NOMO-1 (cell line): ENCODE results near the gene CARM1.

ENCODE experiments used
- DNase-seq, 2 experiments: peaks; one replicate each; lab custom pipeline; 2025; ENCODE audit not compliant: unreplicated experiment in 2 of 2; lab: John Stamatoyannopoulos, UW

CARM1 gene

GRCh38 chr19:10898633-10899032, 27.3 kb downstream of the CARM1 start:
- DNase-seq: no peak

DNA sequence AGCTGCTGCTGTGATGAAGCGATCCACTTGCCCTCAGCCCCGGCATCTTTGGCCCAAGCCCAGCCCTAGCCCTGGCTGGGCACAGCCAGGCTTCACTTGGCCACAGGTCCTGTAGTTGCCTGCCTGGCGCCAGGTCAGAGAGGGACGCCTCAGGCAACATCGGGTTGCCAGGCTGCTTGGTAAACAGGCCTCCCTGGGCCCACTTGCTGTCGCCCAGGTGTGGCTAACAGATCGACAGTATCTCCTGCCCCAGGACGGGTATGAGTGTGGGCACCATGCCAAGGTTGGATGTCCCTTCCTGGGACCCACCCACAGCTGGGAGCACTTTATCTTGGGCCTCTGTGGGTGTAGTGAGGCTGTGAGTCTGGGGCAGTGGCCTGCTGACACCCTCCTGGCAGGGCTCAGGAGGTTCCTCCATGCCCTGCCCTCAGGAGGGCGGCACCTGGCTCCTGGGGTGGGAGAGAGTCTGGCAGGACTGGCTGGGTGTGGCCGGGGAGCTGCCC, 27.8 kb downstream of the CARM1 start:
- DNase-seq: no peak

DNA sequence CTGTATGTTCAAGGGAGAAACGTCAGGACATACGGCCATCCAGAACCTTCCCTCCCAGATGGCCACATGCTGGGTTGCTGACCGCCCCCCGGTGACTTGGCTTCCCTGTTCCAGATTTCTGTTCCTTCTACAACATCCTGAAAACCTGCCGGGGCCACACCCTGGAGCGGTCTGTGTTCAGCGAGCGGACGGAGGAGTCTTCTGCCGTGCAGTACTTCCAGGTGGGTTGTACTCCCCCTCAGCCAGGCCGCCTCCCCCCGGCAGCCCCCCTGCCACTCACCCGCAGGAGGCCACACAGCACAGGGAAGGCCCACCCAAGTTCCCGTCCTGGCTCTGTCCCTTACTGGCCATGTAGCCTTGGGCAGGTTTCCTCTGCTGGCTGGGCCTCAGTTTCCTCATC, 36.6 kb downstream of the CARM1 start:
- DNase-seq: no peak

DNA sequence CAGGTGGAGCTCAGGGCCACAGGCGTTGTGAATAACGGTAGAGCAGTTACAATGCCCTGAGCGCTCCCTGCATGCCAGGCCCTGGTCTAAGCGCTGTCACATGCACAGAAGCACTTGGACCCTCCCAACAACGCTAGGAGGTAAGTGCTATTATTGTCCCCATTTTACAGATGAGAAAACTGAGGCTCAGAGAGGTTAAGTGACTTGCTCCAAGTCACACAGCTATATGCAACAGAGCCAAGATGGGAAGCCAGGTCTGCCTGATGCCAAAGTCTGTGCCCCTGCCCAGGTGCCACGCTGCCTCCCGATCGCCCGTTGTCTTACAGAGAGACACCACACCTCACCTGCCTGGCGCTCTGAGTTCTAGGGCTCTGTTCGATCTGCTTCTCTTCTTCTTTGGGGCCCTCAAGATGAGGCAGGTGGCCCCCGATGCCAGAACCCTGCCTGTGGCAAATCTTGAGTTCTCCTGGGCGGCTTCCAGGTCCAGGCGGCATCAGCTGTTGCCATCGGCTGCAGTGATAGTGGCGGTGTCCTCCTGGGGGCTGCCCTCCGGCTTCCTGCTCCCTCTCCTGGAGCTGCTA, 37.1 kb downstream of the CARM1 start:
- DNase-seq: no peak

DNA sequence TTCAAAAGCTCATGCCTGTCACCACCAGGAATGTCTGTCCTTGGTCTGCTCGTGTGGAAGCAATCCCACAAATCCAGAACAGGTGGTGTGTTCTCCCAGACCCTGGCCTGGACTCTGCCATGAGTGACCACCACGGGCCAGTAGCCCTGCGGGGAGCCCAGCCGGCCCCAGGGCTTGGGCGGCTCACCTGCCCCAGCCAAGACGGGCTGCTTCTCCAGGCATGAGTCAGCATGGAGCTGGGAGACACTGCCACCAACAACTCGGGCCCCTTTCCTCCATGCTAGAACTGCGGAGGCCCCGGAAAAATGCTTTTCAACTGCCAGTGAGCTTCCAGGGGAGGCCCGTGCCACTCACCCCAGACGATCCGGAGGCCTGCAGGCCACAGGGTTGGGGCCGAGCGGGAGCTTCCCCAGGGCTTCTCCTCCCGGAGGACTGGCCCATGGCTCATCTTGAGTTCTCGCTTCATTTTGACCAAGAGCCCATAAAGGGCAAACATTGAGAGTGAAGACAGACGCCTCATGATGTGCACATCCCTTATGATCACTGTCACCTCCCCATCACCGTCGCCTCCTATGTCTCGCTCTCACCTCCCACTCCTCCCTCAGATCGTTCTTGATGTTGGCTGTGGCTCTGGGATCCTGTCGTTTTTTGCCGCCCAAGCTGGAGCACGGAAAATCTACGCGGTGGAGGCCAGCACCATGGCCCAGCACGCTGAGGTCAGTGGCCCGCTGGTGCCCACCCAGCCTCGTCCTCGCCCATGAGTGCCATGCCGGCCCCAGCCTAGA, 40.4 kb downstream of the CARM1 start:
- no peak for DNase-seq

- no peak for DNase-seq
Measured at GRCh38 chr19:10912619-10913018, 41.3 kb downstream of the CARM1 start.

DNA sequence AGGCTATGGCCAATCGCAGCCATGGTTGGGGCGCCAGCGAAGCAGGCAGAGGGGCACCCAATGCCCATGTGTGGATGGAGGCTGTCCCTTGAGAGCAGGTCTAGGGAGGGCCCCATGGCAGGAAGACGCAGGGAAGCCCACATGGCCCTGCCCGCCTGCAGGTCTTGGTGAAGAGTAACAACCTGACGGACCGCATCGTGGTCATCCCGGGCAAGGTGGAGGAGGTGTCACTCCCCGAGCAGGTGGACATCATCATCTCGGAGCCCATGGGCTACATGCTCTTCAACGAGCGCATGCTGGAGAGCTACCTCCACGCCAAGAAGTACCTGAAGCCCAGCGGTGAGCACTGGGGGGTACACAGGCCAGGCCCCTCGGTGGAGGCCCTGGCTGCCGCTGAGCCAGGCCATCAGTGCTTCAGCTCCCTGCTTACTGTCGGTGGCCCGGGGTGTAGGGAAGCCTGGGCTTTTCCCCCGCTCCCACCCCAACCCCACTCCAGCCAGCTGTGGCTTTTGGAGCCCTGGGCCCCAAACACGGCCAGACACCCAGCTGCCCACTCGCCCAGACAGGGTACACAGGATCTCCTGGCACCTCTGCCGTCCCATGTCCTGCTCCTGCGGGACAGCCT, 42.5 kb downstream of the CARM1 start:
- DNase-seq: no peak

DNA sequence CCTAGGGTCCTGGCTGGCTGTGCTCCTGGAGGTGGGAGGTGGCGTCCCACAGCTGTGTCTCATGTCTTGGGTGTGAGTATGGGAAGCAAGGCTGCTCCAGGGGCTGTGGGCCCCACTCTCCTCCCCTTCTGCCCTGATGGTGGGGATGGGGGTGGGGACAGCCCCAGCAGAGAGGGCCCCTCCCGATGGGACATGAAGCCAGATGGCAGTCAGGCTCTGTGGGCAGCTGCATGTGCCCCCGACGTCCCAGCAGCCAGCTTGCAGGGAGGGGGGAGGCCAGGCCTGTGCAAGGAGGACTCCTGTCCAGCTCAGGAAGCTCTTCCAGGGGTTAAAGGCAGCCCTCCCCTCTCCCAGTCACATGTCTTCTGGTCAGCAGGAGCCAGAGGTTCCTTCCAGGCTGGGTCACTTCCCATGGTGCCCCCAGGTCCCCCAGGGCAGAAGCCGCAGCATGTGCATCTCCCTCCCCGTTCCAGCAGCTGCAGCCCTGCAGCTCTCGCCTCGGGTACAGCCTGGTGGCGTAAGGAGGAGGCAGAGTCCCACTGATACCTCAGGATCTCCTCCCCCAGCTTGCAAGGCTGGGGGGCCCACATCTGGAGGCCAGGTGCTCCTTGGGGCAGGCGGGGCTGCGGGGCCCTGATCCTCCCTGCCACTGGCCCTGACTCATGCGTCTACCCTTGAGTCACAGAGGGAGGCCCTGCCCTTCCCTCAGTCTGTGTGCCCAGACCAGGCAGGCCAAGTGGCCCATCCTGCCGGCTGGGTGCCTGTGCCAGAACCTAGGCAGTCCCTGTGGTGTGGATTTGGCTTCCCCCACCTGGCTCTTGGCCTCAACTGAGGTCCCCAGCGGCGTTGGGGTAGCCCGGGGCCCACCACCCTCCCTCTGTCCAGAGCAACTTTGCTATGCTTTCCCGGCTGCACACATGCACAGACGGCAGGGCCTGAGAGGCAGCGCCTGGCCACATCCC, 44.1 kb downstream of the CARM1 start:
- no peak for DNase-seq

DNA sequence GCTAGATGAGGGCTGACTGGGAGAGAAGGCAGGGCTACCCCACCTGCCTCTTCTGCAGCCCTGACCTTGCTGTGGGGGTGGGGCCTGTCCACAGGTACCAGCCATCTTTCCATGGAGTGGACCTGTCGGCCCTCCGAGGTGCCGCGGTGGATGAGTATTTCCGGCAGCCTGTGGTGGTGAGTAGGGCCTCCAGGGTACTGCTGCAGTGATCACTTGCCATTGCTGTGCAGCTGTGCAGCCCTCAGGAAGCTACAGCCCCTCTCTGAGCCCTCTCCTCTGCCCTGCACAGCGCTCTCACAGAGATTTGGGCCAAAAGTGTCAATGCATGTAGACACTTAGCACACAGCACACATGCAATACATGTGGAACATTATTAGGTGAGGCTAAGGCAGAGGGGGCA, 45.2 kb downstream of the CARM1 start:
- DNase-seq: no peak

- no peak for DNase-seq
Measured at GRCh38 chr19:10918359-10918758, 47.0 kb downstream of the CARM1 start.

DNA sequence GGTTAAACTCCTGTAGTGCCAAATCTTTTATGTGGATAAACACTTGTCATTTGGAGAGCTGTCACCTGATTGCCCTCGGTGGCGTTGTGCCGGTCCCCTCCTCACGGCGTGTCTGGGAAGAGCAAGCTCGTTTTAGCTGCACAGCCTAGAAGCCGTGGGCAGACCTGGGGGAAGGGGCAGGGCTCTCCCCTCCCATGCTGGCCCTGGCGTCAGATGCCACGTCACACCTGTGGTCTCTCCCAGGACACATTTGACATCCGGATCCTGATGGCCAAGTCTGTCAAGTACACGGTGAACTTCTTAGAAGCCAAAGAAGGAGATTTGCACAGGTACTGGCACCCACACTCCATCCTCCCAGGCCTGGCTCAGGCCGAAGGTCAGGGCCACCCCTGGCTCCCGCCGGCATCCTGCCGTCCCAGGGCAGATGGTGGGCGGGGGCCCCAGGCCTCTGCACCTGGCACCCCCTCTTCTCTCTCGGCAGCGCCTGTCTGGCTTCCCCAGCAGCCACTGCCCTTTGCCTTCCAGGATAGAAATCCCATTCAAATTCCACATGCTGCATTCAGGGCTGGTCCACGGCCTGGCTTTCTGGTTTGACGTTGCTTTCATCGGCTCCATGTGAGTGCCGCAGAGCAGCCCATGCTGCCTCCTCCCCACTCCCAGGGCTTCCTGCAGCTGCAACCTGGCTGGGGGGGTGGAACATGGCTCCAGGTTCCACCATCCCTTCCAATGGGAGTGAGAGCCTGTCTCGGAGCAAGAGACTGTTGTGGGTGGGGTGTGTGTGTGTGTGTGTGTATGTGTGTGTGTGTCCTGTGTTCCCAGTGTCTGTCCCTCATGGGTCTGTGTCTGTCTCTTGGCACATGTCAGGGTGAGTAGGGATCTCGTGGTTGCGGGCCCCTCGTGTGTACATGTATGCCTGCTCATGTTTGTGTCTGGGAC, 48.3 kb downstream of the CARM1 start:
- DNase-seq: no peak

DNA sequence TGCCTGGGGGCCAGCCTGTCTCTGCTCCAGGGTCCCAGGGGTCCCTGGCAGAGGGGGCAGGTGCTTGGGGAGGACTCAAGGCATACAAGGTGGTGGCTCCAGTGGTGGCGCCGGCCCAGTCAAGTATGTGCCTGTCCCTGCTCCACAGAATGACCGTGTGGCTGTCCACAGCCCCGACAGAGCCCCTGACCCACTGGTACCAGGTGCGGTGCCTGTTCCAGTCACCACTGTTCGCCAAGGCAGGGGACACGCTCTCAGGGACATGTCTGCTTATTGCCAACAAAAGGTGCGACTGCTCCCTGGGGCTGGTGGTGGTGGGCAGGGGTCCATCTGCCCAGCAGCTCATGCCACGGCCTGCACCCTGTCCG, 48.9 kb downstream of the CARM1 start:
- no peak for DNase-seq

DNA sequence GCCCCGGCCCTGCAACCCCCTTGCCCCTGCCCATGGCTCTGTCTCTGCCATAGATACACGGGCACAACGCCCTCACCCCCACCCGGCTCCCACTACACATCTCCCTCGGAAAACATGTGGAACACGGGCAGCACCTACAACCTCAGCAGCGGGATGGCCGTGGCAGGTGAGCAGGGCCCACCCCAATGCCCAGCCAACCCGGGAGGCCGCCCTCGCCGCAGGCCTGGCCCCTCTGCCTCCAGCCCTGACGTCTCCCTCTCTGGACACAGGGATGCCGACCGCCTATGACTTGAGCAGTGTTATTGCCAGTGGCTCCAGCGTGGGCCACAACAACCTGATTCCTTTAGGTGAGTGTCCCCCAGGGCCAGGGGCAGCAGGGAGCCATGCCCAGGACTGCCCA, 49.4 kb downstream of the CARM1 start:
- no peak for DNase-seq

- DNase-seq: no peak
Measured at GRCh38 chr19:10921199-10921909, 50.0 kb downstream of the CARM1 start.

DNA sequence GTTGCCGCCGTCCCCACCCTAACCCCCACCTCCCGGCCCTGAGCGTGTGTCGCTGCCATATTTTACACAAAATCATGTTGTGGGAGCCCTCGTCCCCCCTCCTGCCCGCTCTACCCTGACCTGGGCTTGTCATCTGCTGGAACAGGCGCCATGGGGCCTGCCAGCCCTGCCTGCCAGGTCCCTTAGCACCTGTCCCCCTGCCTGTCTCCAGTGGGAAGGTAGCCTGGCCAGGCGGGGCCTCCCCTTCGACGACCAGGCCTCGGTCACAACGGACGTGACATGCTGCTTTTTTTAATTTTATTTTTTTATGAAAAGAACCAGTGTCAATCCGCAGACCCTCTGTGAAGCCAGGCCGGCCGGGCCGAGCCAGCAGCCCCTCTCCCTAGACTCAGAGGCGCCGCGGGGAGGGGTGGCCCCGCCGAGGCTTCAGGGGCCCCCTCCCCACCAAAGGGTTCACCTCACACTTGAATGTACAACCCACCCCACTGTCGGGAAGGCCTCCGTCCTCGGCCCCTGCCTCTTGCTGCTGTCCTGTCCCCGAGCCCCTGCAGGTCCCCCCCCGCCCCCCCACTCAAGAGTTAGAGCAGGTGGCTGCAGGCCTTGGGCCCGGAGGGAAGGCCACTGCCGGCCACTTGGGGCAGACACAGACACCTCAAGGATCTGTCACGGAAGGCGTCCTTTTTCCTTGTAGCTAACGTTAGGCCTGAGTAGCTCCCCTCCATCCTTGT, 50.7 kb downstream of the CARM1 start:
- no peak for DNase-seq

DNA sequence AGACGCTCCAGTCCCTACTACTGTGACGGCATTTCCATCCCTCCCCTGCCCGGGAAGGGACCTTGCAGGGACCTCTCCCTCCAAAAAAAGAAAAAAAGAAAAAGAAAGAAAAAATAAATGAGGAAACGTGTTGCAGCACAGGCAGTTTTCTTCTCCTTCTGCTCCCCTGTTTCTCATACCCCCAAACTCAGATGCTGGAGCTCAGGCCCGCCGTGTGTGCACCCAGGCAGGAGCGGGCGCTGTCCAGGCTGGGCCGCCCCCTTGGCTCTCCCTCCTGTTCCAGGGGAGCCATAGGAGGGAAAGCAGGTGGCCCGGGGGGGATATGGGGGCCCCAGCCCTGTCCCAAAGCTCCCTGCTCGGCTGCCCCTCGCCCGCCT, 51.3 kb downstream of the CARM1 start:
- DNase-seq: no peak

GRCh38 chr19:10923260-10924112, 52.1 kb downstream of the CARM1 start:
- DNase-seq: no peak

DNA sequence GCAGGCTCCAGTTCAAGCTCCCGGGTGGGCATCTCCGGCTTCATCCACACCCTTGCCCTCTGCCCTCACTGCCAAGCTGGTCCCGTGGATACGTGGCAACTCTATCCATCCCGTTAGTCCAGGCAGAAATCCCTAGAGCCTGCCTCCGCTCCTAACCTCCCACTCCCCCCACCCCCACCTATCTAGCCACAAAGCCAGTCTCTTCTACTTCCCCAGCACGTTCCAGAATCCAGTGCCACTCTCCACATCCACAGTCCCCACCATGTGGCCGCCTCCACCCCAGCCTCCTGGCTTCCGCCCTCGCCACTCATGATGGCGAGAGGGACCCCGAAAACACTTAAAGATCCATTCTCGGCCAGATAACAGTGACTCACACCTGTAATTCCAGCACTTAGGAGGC, 53.2 kb downstream of the CARM1 start:
- DNase-seq: no peak
